Measurements from ENCODE around the gene AP1AR. TPM values are rescaled to one million over a fixed set of nuclear protein-coding genes. Genes with fewer than 3 reads are reported as not detected.

Gene AP1AR
- total RNA-seq (2022; extraction: Qiagen RNA extraction): 10.7 to 14.3 TPM (median 12.9 TPM) in 5 replicates

GRCh38 chr4:112231779-112232713 lies at the start of gene AP1AR:
AP1AR (plus strand) TSS chr4:112231787; CDS start chr4:112232092, 305 bp downstream.

GRCh38 chr4:112296949-112297880 lies 65.6 kb downstream of the AP1AR start, which contains the start of gene ALPK1:
ALPK1 (plus strand) TSS chr4:112297369.

Other genes with a start within 250 kb of the AP1AR start
- gene FAM241A, start 86.3 kb upstream of the AP1AR start, total RNA-seq (2022; extraction: Qiagen RNA extraction): 0.88 to 1.1 TPM (median 1.0 TPM) in 5 replicates
- 3.8 to 5.4 TPM (median 5.3 TPM) in 5 replicates for gene TIFA, start 54.1 kb downstream of the AP1AR start, total RNA-seq (2022; extraction: Qiagen RNA extraction)
- gene ALPK1, start 65.6 kb downstream of the AP1AR start, total RNA-seq (2022; extraction: Qiagen RNA extraction): 1.7 to 2.5 TPM (median 2.3 TPM) in 5 replicates

Data from A549 treated with CORT108297 at 1 μM for 4 hours (cell line).